Ascending aorta (tissue), 2 donors: ENCODE data around the gene CACNA2D2. TPM values are rescaled to one million over a fixed set of nuclear protein-coding genes. Genes with fewer than 3 reads are reported as not detected.

ENCODE experiments used
- DNase-seq, 2 donors: peaks; one replicate each; pipeline ENCODE4 v3.0.0-alpha.2; 2019; ENCODE audit warnings: low spot score in 2 of 2
- H3K27ac ChIP-seq, 2 donors: fragments of 200-600 bp; sonication (generic); one replicate each; pipeline ENCODE4 v1.5.1; 2016 to 2017; ENCODE audit warnings: mild to moderate bottlenecking in 1 of 2
- H3K27me3 ChIP-seq: fragments of 200-600 bp; sonication (generic); one replicate; pipeline ENCODE4 v1.5.1; 2017
- H3K36me3 ChIP-seq, 2 donors: fragments of 200-600 bp; sonication (generic); one replicate each; pipeline ENCODE4 v1.5.1; 2016
- H3K4me1 ChIP-seq, 2 donors: fragments of 200-600 bp; sonication (generic); one replicate each; pipeline ENCODE4 v1.5.1; 2016 to 2017; ENCODE audit warnings: mild to moderate bottlenecking in 1 of 2
- H3K4me3 ChIP-seq, 2 donors: fragments of 200-600 bp; sonication (generic); one replicate each; pipeline ENCODE4 v1.5.1; 2016 to 2017; ENCODE audit warnings: mild to moderate bottlenecking in 1 of 2
- H3K9me3 ChIP-seq, 2 donors: fragments of 200-600 bp; sonication (generic); one replicate each; pipeline ENCODE4 v1.5.1; 2016
- CTCF ChIP-seq, 3 experiments: fragments of 200-600 bp in 2 of 3; fragments of 450-650 bp in 1 of 3; sonication (generic) in 2 of 3; IDR thresholded peaks; one replicate each; pipeline ENCODE4 v1.5.1; 2016 to 2019; ENCODE audit warnings: antibody characterized with exemption in 3 of 3, mild to moderate bottlenecking in 1 of 3, moderate library complexity in 1 of 3
- intact Hi-C: fragments of 100-400 bp; cut with DNase I; formaldehyde crosslinking; loops from one replicate; pipeline ENCODE4 v1.15.1; 2023
- total RNA-seq: library from RNA; depleted of rRNA; stranded (reverse); fragments of >200 nt; gene quantifications from one replicate; pipeline ENCODE4 v1.1.0, GENCODE V29; 2016

The CACNA2D2 gene
- total RNA-seq, 1 donor from 2014 or later, result 0.85 TPM

- Histone ChIP-seq H3K4me3 (peak overlapping the region in 1 of 2 donors; percentile 96), H3K27ac (no peak overlapping the region), H3K4me1 (peaks cover 21 to 45% of the 10 kb centered on the region in 2 donors), H3K27me3 (no peaks in the 10 kb centered on the region), H3K36me3 (no peaks in the 10 kb centered on the region), H3K9me3 (no peaks in the 10 kb centered on the region)
- no peak for TF ChIP-seq CTCF (IDR thresholded peaks at IDR 0.05)
- intact Hi-C loops, result no loop called here
- DNase-seq, result no peak
Measured at GRCh38 chr3:50341996-50342650, 161.3 kb downstream of the CACNA2D2 start.

- H3K4me1 ChIP-seq, result peaks cover 21 to 45% of the 10 kb centered on the region in 2 donors
- H3K27me3 ChIP-seq, result no peaks in the 10 kb centered on the region
- no peak for DNase-seq
- H3K9me3 ChIP-seq, result no peaks in the 10 kb centered on the region
- H3K4me3 ChIP-seq, result peak overlapping the region in 1 of 2 donors; percentile 96
- no peaks in the 10 kb centered on the region for H3K36me3 ChIP-seq
- H3K27ac ChIP-seq, result peak overlapping the region; percentile 99
- no peak for TF ChIP-seq CTCF (IDR thresholded peaks at IDR 0.05)
- intact Hi-C loops, result no loop called here
Measured at GRCh38 chr3:50341537-50341936, 161.9 kb downstream of the CACNA2D2 start.

GRCh38 chr3:50340448-50341329, 162.7 kb downstream of the CACNA2D2 start, which contains the start of gene RASSF1:
RASSF1 (minus strand) TSS chr3:50340836; CDS start chr3:50340805, 31 bp downstream.
- peak within 1 kb of the TSS; percentile 68 to 96 for H3K4me3 ChIP-seq

GRCh38 chr3:50340147-50340447, 163.3 kb downstream of the CACNA2D2 start:
- Histone ChIP-seq H3K36me3 (no peaks in the 10 kb centered on the region), H3K4me1 (peaks cover 18 to 52% of the 10 kb centered on the region in 2 donors), H3K27me3 (no peaks in the 10 kb centered on the region), H3K27ac (peak overlapping the region; percentile 99), H3K4me3 (peak overlapping the region; percentile 68 to 96), H3K9me3 (no peaks in the 10 kb centered on the region)
- TF ChIP-seq CTCF (IDR thresholded peaks at IDR 0.05), result no peak
- DNase-seq, result no peak
- intact Hi-C loops, result no loop called here

More at GRCh38 chr3:50340448-50341329, 162.7 kb downstream of the CACNA2D2 start, which contains the start of gene RASSF1:
- no peaks in the 10 kb centered on the region for H3K27me3 ChIP-seq
- TF ChIP-seq CTCF (IDR thresholded peaks at IDR 0.05), result no peak
- peaks cover 20 to 52% of the 10 kb centered on the region in 2 donors for H3K4me1 ChIP-seq
- peak within 1 kb of the TSS; percentile 99 for H3K27ac ChIP-seq
- intact Hi-C loops, result no loop called here
- no peaks in the 10 kb centered on the region for H3K36me3 ChIP-seq
- no peaks in the 10 kb centered on the region for H3K9me3 ChIP-seq
- peak; percentile 58 to 86 for DNase-seq

GRCh38 chr3:50339485-50340146, 163.8 kb downstream of the CACNA2D2 start:
- H3K36me3 ChIP-seq, result no peaks in the 10 kb centered on the region
- no peaks in the 10 kb centered on the region for H3K27me3 ChIP-seq
- intact Hi-C loops, result no loop called here
- peak overlapping the region; percentile 68 to 96 for H3K4me3 ChIP-seq
- H3K4me1 ChIP-seq, result peaks cover 20 to 56% of the 10 kb centered on the region in 2 donors
- DNase-seq, result no peak
- H3K9me3 ChIP-seq, result no peaks in the 10 kb centered on the region
- H3K27ac ChIP-seq, result peak overlapping the region; percentile 99
- TF ChIP-seq CTCF (IDR thresholded peaks at IDR 0.05), result no peak
